Measurements from ENCODE around the gene PARP16. TPM values are rescaled to one million over a fixed set of nuclear protein-coding genes. Genes with fewer than 3 reads are reported as not detected.

The PARP16 gene
- total and polyA plus RNA-seq, 2 experiments from 2014 or later = 3.6 to 4.1 TPM

- no peak for TF ChIP-seq REST (IDR thresholded peaks at IDR 0.05; ENCODE audit: unreplicated experiment)
Measured at GRCh38 chr15:65286069-65286703, 497 bp downstream of the PARP16 start (continued).

DNA sequence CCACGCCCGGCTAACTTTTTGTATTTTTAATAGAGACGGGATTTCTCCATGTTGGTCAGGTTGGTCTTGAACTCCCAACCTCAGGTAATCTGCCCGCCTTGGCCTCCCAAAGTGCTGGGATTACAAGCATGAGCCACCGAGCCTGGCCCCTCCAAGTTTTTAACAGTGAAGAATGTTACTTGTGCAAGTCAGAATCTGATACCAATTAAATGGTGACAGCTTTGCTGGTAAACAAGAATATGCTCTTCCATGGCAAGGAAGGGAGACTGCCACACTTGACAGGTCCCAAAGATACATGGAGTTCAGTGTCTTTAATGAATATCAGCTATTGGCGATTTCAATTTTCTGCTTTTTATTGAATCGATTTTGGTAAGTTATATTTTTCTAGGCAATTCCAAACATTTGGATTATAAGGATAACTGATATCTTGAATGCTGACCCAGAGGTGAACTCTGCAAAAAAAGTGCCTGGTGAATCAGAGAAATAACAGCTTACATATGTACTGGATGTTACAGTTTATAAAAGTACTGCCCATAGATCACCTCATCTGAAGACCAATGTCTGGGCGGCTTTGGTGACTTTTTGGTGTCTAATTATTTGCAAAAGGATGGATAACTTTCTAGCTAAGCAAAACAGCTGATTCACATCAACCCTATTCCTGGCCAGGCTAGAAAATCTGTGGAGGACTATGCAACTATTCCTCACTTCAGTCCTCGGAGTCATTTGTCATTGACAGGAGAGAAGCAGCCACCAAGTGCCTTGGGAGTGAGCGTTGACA is 1.2 kb downstream of the PARP16 start:
- H3K9me3 Mint-ChIP-seq = no peaks in the 10 kb centered on the region
- no peak for TF ChIP-seq NANOG (IDR thresholded peaks at IDR 0.05; ENCODE audit: borderline replicate concordance)
- no peak for TF ChIP-seq STAT1 (IDR thresholded peaks at IDR 0.05; ENCODE audit: unreplicated experiment)
- no peak for TF ChIP-seq ZNF114 (CRISPR knock-in tag; IDR thresholded peaks at IDR 0.05)
- TF ChIP-seq REST (IDR thresholded peaks at IDR 0.05; ENCODE audit: unreplicated experiment) = no peak
- no peak for TF ChIP-seq ETS1 (IDR thresholded peaks at IDR 0.05)
- TF ChIP-seq, protein P1, sequence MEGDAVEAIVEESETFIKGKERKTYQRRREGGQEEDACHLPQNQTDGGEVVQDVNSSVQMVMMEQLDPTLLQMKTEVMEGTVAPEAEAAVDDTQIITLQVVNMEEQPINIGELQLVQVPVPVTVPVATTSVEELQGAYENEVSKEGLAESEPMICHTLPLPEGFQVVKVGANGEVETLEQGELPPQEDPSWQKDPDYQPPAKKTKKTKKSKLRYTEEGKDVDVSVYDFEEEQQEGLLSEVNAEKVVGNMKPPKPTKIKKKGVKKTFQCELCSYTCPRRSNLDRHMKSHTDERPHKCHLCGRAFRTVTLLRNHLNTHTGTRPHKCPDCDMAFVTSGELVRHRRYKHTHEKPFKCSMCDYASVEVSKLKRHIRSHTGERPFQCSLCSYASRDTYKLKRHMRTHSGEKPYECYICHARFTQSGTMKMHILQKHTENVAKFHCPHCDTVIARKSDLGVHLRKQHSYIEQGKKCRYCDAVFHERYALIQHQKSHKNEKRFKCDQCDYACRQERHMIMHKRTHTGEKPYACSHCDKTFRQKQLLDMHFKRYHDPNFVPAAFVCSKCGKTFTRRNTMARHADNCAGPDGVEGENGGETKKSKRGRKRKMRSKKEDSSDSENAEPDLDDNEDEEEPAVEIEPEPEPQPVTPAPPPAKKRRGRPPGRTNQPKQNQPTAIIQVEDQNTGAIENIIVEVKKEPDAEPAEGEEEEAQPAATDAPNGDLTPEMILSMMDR (conservative IDR thresholded peaks at IDR 0.05; ENCODE audit: low read depth in 2 of 2) = no peak
- TF ChIP-seq CREB1 (CRISPR knock-in tag; IDR thresholded peaks at IDR 0.05; ENCODE audit: low read depth) = no peak
- TF ChIP-seq POLR2AphosphoS5 (IDR thresholded peaks at IDR 0.05; ENCODE audit: low read depth) = no peak
- no peak for TF ChIP-seq ZNF331 (CRISPR knock-in tag; IDR thresholded peaks at IDR 0.05; ENCODE audit: low read depth)
- no peak for TF ChIP-seq EZH2phosphoT487 (IDR thresholded peaks at IDR 0.05; ENCODE audit: unreplicated experiment)

More for the DNA sequence above, 1.2 kb downstream of the PARP16 start:
- Mint-ChIP-seq H3K4me3 (peak overlapping the region; percentile 81), H3K27ac (no peak overlapping the region), H3K36me3 (ENCODE audit: low read depth) (no peaks in the 10 kb centered on the region), H3K27me3 (ENCODE audit: insufficient read depth, low read depth, poor library complexity) (peaks cover 13% of the 10 kb centered on the region), H3K4me1 (peaks cover 14% of the 10 kb centered on the region)
- DNase-seq (ENCODE audit: low spot score) (no peak), ATAC-seq (no peak)
- Histone ChIP-seq H3K9me2 (ENCODE audit: insufficient read depth) (peaks cover 5% of the 10 kb centered on the region; the same call in 1 of the 2 replicates), H3K4me3 (peak overlapping the region; percentile 90), H3K27me3 (ENCODE audit: insufficient read depth) (peaks cover 29% of the 10 kb centered on the region), H3K4me1 (ENCODE audit: insufficient read depth) (peaks cover 14% of the 10 kb centered on the region), H3K4me2 (peak overlapping the region; percentile 82), H4K20me1 (replicated peaks; ENCODE audit: insufficient read depth) (no peaks in the 10 kb centered on the region), H3F3A (replicated peaks; ENCODE audit: low read depth) (0 out of 2 replicates have a peak, but pooled peaks cover 6% of the 10 kb centered on the region), H3K36me3 (ENCODE audit: insufficient read depth) (no peaks in the 10 kb centered on the region), H2AFZ (peak overlapping the region; percentile 100), H3K27ac (ENCODE audit: low read depth) (no peak overlapping the region), H3K79me2 (replicated peaks; ENCODE audit: insufficient read depth) (no peaks in the 10 kb centered on the region)
